HG03095 (cell line): ENCODE measurements around the gene POU1F1.
"Not testable (repeated sequence)": the region's sequence is repeated elsewhere in the genome, so short reads cannot be mapped to it uniquely, and the experiment has no call there.

Source experiments
- ATAC-seq: cut with Tn5 transposase; IDR thresholded peaks from one replicate; pipeline ENCODE4 v1.9.1; 2021; ENCODE audit warnings: moderate library complexity; ENCODE audit not compliant: unreplicated experiment

POU1F1 gene, protein sequence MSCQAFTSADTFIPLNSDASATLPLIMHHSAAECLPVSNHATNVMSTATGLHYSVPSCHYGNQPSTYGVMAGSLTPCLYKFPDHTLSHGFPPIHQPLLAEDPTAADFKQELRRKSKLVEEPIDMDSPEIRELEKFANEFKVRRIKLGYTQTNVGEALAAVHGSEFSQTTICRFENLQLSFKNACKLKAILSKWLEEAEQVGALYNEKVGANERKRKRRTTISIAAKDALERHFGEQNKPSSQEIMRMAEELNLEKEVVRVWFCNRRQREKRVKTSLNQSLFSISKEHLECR

DNA sequence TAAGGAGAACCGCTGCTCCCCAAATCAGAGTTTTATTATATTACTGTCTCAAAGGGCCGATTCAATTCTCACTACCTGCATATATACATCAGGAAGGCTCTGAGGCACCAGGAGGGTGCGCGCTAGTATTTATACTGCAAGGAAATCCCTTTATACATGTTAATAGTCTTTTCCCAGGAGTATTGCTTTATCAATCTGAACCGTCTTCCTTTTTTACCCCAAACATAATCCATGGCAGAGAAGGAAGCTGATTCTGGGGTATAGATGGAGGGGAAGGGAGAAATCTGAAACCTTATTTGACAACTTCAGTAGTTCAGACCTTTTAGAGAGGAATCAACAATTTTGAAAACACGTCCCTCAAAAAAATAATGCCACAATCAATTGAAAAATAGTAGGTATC, at the start of gene POU1F1:
Gene POU1F1, minus strand, starts transcription at position 101 of the 400 bp plus-strand sequence. CDS start 122 bp downstream, outside the sequence.
- no peak for ATAC-seq

DNA sequence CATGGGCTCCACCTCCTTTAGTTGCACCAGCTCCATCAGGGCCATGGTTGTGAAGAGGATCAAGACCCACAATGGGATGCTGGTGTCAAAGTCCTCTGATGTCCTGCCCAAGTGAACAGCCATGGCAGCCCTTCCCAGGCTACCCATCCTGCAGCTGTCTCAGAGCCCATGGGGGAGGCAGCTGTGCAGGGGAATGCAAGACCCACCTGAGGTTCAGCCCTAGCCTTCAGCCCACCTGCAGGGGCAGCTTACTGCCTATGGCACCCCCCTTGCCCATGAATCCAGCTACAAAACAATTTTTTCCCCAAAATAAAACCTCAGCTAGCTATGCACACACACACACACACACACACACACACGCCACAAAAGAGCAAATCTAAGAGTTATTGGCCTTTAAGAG, 48.2 kb upstream of the POU1F1 start:
- ATAC-seq: no peak

DNA sequence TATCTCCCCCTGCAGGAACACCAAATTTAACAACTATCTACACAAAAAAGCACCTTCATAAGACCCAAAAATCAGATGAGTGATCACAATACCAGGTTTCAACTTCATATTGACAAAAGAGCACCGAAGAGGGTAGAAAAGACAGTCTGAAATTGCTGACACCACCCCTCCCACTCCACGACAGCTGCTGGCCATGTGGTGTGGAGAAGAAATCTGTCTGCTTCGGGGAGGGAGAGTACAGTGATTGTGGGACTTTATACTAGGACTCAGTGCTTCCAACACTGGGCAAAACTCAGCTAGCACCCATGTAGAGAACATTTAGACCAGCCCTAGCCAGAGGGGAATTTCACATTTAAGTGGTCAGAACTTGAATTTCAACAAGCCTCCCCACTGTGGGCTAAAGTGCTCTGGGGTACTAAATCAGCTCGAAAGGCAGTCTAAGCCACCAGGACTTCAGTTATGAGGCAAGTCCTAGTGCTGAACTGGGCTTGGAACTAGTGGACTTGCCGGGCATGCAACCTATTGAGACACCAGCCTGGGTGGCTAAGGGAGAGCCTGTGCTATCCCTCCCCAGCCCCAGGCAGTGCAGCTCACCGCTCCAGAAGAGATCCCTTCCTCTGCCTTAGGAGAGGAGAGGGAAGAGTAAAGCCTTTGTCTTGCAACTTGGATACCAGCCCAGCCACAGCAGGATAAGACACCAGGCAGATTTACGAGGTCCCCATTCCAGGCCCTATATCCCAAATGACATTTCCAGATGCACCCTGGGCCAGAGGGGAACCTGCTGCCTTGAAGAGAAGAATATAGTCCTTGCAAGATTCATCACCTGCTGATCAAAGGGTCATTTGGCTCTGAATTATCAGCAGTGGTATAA, 44.6 kb upstream of the POU1F1 start:
- no peak for ATAC-seq

DNA sequence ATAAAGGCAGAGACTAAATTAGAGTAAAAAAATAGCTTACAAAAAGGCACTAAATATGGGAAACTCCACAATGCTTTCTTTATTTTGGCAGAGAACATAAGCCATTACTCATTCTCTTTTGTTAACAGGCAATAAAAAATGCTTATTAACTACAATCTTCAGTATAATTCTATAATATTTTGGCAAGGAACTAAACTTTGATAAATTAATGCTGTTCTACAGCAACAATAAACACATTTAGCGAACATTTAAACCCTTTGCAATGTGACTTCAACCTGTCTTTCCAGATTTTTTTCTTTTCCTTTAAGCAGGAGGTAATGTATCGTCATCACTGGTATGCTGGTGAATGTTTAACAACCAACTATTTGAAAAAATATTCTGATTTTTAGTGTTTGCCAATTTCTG, 42.2 kb upstream of the POU1F1 start:
- ATAC-seq: no peak

DNA sequence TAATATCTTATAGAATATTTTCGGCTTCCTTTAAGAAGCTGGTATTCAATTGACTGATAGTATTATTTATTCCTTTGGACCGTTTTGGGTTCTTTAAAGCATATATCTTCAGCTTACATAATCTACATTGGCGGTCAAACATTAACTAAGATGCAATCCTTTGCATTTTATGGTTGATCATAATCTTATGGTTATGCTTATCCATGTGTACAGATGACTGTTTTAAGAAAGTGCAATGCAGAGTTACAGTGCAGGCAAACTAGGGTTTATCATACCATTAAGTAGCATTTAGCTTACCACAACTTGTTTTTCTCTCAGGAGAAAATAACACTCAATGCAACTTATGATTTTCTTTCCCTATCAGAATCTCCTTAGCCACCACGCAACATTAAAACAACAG, 41.4 kb upstream of the POU1F1 start:
- no peak for ATAC-seq

DNA sequence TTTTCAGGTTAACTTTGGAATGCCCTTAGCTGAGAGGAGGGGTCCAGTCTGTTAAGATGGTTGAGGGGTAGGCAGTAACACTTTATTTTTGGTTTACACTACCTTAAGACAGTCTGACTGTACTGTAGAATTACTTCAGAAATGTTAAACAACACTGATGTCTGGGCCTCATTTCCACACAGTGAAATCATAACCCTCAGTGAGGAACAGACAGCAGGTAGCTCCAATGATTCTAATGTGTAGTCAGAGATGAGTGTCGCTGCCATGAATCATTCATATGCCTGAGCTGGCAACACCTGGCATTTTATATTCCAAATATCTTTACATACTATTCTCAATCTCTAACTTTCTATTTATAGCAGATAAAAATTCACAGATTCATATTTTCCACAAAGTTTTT, 37.3 kb upstream of the POU1F1 start:
- ATAC-seq: no peak

DNA sequence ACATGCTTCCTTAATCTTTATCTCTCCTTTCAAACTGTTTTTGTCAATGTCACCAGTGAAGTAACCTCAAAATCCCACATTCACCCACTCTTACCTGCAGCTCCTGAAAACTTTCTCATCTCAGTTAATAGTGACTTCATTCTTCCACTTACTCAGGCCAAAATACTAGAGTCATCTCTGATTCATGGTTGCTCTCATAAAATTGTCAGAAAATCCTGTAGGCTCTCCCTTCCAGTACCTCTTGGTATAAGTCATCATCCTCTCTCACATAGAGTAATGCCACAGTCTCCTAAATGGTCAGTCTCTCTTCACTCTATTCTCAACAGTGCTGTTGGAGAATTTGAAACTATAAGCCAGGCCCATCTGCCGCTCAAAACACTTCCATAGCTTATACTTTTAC, 34.9 kb upstream of the POU1F1 start:
- no peak for ATAC-seq

DNA sequence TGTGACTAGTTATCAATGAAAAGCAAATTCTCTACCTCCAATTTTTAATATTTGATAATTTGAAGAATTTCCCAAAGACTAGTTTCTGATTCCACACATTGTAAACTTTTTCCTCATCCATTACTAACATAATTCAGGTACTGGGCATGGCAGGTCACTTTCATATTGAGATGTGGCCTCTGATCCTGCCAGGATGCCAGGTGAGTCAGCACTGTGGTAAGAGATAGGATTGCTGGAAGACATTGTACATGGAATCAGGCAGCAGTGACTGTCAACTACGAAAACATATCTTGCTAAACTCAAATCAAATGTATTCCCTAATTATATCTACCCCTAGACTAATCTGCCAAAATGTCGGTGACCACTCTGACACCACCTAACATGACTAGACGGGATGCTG, 33.2 kb upstream of the POU1F1 start:
- ATAC-seq: no peak

DNA sequence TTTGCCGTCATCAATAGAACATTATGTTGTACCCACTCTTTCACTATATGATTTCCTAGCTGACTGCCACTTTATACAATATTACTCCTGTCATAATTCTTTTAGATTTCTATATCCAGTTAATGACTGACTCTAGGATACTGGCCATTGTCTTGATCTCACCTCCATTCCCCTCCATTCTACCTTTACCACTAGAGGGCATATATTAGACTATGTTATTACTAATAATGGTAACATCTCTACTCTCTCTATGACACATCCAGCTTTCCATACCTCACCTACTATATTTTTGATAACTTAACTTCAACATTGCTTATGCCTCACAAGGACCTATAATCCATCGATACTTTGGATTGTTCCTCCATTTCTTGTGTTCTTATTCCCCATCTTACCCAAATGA, 31.4 kb upstream of the POU1F1 start:
- no peak for ATAC-seq

DNA sequence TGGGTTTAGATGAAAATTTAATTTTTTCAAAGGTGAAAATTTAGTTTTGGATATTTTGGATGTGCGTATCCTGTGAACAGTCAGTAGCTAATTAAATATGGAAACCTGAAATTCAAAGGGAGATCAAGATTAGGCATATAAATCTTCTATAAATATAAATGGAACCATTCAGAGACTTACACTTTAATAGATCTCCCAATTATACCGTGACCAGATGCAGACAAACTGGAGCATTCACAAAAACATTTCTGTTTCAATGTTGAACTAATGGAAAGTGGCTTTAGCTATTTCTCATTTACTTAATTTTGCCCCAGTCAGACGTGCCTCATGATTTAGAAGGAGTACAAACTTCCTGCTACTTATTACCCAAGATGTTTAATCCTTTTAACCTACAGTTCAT, 29.1 kb upstream of the POU1F1 start:
- no peak for ATAC-seq

DNA sequence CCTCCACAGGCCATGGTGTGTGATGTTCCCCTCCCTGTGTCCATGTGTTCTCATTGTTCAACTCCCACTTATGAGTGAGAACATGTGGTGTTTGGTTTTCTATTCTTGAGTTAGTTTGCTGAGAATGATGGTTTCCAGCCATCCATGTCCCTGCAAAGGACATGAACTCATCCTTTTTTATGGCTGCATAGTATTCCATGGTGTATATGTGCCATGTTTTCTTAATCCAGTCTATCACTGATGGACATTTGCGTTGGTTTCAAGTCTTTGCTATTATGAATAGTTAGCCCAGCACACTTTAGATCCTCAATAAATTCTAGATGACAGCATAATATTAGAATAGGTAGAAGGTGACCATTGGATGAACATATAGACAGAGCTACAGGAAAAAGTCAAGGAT, 28.6 kb upstream of the POU1F1 start:
- not testable (repeated sequence) for ATAC-seq

DNA sequence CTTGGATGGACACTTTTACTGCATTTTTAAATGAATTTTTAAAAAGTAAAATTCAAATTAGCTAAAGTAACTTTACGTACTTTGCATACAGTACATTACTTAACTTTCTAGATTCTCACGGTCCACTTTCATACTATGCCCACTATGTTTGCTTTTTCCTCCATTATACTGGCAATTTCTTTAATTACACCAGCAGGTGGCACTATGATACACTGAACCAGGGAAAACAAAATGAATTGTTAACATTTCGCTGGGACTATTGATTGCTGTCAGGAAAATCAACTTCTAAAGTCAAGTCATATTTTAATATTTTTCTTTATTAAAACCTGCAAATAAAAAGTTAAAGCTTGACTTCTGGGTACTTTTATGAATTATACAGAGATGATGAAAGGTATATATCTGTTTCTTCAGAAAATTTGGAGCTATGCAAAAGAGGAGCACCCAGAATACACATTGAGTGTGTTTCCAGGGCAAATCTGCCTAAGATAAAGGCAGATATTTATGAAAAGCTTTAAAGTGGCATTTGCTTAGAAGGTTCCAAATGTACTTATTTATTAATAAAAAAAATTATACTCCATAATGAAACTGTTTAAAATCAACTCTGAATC, 21.8 kb upstream of the POU1F1 start:
- ATAC-seq: no peak

DNA sequence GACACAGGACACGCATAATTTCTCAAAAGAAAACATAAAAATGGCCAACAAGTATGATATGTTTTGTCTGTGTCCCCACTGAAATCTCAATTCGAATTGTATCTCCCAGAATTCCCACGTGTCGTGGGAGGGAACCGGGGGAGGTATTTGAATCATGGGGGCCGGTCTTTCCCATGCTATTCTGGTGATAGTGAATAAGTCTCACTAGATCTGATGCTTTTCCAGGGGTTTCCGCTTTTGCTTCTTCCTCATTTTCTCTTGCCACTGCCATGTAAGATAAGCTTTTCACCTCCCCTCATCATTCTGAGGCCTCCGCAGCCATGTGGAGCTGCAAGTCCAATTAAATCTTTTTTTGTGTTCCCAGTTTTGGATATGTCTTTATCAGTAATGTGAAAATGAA, 12.1 kb upstream of the POU1F1 start:
- ATAC-seq: no peak

DNA sequence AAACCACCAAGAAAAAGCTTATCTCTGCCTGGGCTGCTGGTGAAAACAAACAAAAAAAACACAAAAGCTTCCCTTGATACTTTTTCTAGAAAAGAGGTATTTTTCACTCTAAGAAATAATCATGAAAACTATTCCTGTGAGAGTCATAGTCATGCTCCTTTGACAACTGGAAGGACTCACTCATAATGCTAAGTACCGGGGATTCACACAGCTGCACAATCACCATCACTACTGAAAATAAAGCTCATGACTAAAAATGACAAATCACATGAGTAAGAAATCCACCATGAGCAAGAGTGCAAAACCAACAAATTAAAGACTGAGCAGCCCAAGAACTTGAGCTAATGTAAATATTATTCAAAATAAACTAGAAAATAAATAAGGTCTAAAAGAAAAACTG, 10.6 kb upstream of the POU1F1 start:
- ATAC-seq: no peak

DNA sequence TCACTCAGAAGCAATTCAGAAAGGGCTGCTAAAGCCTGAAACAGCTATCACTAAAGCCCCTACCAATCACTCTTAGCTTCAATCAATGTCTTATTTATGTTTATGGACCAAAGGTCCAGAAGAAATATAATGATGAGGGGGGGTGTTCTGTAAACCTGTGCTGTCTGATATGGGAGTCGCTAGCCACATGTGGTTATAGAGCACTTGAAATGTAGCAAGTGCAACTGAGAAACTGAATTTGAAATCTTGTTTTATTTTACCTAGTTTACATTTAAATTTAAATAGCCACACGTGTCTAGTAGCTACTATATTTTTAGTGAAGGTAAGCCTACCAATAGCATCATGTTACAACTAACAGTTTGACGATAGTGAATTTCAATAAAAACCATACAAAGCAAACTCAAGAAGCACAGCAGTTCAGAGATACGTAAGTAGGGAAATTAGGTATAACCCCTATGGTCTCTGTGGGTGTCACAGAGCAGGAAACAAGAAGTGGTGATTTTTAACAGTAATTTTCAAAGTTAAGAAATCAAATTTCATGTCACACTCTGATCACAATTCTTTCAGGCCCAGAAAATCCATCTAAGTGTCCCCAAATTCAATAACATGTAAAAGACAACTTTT, 3.6 kb downstream of the POU1F1 start:
- peak; percentile 93 for ATAC-seq

DNA sequence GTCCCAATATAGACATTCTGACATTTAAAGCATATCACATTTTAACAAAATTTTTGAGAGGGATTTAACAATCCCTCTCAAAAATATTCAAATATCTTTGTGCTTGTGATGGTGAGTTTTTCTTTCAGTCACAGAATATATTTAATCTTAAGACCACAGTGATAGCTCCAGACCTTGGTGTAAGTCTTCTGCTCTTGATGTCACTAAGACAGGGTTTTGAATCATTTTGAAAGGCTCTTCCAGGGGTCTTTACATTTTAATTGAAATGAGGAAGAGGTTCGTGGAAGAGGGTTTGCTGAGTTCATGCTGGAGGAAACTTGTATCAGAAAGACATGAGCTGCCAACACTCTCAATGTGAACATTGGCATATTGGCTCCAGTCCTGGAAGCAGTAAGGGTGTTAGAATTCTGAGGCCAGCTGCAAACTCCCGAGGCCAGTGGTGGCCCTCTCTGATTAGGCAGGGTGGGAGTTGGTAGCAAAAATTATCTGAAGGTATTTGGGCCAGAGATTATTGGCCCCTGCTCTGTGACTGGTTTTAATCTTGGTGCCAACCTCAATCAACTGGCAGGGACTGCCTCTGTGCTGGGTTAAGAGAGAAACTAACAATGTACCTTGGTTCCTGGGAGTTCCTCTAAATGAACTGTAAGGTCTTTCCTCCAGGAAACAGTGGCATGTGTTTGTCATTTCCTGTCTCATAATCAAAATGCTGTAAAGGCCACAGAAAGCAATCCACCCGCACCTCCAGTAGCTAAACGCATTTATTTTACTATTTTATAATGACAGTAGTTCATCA, 5.3 kb downstream of the POU1F1 start:
- ATAC-seq: no peak

DNA sequence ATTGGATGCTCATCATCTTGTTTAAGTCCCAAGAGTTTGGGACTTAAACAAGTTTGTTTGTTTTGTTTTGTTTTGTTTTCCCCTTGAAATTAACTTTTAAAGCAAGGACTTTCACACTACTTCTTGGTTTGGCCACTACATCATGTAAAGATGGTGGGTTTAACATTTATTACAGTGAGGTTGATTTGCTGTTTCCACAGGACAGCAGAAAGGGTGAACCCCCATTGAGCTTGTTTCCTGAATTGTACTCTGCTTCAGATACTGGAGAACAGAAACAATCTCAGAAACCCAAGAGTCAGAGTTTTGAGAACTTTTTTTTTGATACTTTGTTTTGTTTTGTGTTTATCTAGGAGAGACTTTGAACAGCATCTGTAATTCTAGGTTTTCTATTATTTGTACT, 6.7 kb downstream of the POU1F1 start:
- ATAC-seq: no peak

DNA sequence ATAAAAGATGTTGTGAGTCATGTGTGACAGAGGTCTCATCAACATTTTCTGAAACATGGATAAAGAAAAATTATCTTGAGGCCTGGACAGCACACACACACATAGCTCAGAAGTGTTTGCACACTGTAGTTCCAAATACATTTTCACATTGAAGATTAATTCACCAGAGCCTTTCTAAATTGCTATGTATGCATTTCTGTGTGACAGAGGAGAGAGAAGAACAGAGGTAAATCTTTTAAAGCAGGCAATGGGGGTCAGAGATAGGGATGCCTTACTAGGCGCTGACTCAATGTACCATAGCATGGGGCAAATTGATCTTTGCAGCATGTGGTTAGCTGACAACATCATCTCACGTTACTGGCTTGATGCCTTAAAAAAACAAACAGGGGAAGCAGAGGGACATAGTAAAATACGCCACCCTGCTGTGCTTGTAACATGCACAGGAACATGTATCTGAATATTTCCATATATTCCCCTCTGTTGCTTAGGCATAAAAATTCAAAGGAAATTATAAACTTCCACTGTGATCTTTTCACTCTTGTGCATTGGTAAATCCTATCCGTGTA, 7.7 kb downstream of the POU1F1 start:
- no peak for ATAC-seq

DNA sequence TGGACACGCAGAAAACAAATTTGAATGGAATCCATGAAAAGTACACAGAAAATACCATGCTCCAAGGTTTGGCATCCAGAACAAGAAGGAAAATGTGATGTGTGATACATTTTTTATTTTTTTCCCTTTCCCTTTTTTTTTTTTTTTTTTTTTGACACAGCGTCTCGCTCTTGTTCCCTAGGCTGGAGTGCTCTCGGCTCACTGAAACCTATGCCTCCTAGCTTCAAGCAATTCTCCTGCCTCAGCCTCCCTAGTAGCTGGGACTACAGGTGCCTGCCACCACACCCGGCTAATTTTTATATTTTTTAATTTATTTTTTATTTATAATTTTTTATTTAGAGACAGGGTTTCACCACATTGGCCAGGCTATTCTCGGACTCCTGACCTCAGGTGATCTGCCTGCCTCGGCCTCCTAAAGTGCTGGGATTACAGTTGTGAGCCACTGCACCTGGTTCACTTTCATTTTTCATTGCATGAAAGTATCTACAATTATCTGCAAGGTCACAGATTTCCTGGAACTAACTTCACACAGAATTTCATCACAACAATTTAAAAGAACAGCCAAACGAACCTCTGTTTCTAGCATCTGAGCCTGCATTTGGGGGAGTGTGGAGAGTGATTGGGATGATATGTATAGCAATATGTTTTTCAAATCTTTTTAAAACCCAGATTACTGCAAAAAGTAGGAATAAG, 8.3 kb downstream of the POU1F1 start:
- no peak for ATAC-seq

DNA sequence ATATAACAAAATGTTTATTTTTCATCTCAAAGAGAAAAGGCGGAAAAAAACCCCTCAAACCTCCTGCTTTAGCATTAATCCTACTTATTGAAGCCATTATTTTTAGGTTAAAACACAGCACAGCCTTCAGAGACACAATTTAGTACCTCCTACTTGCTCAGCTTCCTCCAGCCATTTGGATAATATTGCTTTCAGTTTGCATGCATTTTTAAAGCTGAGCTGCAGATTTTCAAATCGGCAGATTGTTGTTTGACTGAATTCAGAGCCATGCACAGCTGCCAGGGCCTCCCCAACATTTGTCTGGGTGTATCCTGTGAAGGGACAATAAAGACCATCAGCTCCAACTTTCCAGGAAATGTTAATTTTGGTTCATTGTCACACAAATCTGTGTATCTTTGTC, 14.5 kb downstream of the POU1F1 start:
- ATAC-seq: no peak
